HG03108 (cell line): ENCODE measurements around the gene NLRP3.
"Not testable (repeated sequence)": the region's sequence is repeated elsewhere in the genome, so short reads cannot be mapped to it uniquely, and the experiment has no call there.

Experiments
- ATAC-seq: cut with Tn5 transposase; IDR thresholded peaks from one replicate; pipeline ENCODE4 v1.9.1; 2021; ENCODE audit warnings: moderate library complexity; ENCODE audit not compliant: unreplicated experiment

The NLRP3 gene

GRCh38 chr1:247415423-247416361 lies at the start of gene NLRP3:
TSS of gene NLRP3 (plus strand) at chr1:247416173. CDS start at chr1:247418801, 2,628 bp downstream.
- peak; percentile 68 for ATAC-seq

DNA sequence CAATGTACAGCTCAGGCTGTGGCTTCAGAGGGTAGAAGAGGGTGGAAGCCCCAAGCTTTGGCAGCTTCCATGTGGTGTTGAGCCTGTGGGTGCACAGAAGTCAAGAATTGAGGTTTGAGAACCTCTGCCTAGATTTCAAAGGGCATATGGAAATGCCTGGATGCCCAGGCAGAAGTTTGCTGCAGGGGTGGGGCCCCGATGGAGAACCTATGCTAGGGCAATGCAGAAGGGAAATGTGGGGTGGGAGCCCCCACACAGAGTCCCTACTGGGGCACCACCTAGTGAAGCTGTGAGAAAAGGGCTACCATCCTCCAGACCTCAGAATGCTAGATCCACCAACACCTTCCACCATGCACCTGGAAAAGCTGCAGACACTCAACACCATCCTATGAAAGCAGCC lies 49.6 kb upstream of the NLRP3 start:
- ATAC-seq, result not testable (repeated sequence)

GRCh38 chr1:247366926-247367645 lies 48.9 kb upstream of the NLRP3 start:
- ATAC-seq, result no peak

- no peak for ATAC-seq
These were observed 48.1 kb upstream of the NLRP3 start for GRCh38 chr1:247367786-247368422.

- no peak for ATAC-seq
These were observed 47.4 kb upstream of the NLRP3 start for GRCh38 chr1:247368490-247369145.

GRCh38 chr1:247370786-247371732 lies 44.9 kb upstream of the NLRP3 start:
- no peak for ATAC-seq

GRCh38 chr1:247371801-247372259 lies 44.1 kb upstream of the NLRP3 start:
- ATAC-seq, result no peak

DNA sequence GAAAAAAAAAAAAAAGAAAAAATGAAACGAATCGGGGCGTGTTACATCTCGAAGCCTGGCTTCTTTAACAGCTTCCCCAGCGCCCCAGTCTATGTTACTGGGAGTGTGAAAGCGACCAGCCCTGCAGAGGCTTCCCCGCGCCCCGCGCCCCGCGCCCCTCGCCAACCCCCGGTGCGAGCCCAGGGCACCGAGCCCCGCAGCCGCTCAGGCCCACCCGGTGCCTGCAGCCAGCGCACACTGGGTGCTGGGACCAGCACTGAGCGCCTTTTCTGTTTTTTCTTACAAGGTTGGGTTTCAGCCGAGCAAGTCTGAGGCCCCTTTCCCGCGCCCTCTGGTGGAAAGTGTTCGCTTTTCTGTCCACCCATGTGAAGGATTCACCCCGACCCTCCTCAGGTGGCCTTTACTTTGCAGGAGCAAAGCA lies 42.2 kb upstream of the NLRP3 start:
- ATAC-seq, result no peak

DNA sequence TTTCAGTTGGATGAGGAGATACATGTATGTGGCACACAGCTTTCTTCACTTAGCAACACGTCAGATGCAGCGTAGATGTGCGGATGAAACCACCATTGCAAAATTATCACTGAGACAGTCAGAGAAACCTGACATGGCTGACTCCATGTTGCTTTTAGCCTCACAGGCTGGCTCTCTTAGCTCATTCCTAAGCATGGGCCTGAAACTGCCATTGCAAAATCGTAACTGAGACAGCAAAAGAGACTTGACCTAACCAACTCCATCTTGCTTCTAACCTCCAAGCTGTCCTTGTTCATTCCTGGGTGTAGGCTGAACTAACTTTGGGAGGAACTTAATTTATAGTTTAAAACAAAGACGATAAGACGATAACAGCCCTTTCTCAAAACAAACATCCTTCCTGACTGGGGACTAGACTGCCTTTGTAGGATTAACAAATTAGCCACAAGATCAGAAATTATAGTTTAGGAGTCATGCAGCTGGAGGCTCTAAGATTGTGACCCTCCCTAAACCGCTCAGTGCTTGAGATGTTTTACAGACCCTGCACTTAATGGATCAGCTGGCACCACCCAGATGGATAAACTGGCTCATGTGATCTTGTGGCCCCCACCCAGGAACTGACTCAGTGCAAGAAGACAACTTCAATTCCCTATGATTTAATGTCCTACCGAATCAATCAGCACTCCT lies 41.2 kb upstream of the NLRP3 start:
- not testable (repeated sequence) for ATAC-seq

DNA sequence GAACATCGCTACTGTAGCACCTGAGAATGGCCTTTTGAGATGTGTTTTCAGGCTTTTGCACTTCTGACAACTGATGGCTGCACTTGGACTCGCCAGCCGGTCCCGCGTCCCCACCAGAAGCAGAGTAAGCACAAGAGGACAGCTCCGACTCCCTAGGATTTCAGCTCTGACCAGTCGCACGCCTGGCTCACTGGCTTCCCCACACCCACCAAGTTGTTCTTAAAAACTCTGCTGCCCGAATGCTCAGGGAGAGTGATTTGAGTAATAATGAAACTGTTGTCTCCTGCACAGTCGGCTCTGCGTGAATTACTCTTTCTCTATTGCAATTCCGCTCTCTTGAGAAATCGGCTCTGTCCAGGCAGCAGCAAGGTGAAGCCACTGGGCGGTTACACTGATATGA lies 40.2 kb upstream of the NLRP3 start:
- ATAC-seq, result no peak

DNA sequence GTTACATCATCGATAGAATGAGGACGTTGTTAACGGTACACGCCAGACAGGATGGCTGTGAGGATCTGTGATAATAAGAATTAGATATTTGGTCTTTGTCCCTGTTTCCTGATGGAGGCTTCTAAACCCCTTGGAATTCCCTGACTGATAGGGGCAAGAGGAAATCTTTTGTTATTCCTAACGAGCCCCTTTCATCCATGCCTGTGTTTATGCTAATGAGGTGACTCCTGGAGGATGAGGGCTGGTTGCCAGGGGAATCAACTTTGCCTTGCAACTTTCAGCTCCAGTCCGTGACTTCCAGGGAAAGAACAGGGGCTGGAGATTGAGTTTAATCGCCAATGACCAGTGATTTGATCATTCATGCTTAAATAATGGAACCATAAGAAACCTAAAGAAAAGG lies 39.3 kb upstream of the NLRP3 start:
- no peak for ATAC-seq

GRCh38 chr1:247377656-247378055 lies 38.3 kb upstream of the NLRP3 start:
- ATAC-seq, result not testable (repeated sequence)

DNA sequence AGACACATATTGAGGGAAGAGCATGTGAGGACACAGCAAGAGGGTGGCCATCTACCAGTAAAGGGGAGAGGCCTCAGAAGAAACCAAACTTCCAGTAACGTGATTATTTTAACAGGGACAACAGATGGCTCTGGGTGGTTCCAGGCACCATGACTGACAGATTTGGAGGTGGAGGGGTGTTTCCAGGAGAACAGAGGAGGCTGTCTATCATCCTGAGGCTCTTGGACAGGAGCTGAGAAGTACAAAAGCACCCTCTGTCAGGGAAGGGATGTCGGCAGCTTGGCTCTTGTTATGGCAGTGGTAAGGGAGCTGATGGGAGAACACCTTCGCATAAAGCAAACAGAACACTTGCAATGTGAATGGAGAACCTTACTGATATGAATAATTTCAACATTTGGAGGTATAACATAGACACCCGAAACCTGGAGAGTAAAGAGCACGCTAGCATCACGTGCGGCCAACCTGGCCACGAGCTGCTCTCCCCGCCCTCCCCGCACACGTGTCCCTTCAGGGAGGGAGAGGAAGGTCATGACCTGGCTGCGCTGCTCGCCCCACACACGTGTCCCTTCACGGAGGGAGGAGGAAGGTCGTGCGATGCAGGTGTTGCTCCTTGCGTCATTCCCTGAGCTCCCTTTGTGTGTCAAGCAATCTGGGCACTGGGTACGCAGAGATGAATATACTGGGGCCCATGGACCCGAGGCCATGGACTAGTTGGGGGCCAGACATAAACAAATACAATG lies 37.5 kb upstream of the NLRP3 start:
- no peak for ATAC-seq

DNA sequence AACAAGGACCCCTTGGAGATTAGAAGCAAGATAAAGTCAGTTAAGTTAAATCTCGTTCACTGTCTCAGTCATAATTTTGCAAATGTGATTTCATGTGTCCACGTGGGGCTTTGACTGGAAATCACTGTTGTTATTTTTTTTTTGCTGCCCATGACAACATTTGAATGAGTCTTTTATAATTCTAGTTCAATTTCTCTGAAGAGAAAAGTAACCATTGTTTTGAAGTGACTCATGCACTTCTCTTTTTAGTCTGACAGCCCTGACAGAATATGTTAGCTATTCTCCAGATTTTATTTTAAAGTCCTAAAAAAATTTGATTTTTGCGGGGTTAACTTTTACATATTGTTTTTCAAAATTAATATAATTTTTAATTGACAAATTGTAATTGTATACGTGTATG lies 30.7 kb upstream of the NLRP3 start:
- ATAC-seq, result no peak

GRCh38 chr1:247386217-247386616 lies 29.8 kb upstream of the NLRP3 start:
- ATAC-seq, result no peak

GRCh38 chr1:247386687-247387086 lies 29.3 kb upstream of the NLRP3 start:
- ATAC-seq, result no peak

DNA sequence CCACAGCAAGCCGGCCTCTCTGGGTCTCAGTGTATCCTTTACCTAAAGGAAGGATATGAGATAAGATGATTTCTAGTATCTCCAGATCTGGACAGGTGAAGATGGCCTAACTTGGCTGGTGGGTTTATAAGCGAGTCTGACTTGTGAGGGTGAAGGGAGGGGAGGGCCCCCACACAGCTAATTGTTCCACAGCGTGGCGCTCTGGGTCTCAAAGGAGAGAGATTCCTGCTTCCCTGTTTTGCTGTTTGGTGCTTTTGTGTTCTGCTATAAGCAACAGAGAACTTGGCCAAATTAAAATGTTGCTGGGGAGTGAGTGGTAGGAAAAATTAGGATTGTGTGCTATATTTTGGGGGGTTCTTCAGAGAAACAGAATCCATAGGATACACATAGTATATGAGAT lies 28.9 kb upstream of the NLRP3 start:
- ATAC-seq, result no peak

GRCh38 chr1:247387565-247387964 lies 28.4 kb upstream of the NLRP3 start:
- no peak for ATAC-seq
